ENCODE results near the gene ST6GALNAC6. TPM values are rescaled to one million over a fixed set of nuclear protein-coding genes. Genes with fewer than 3 reads are reported as not detected.

ST6GALNAC6 gene
- total RNA-seq, 1 experiment from 2014 or later = 24.5 TPM

- ChIA-PET RAD21 (ENCODE audit: low non-redundant PET in 1 of 2, low total read pairs in 2 of 2, uncharacterized antibody in 2 of 2, unreplicated experiment in 2 of 2) (interaction anchor here in 1 of 2 experiments (0.9 kb wide), 1 partner anchor 54 kb away, joined by 5 read pairs; no protein-coding TSS in a partner anchor), CTCF (interaction anchor here (0.9 kb wide), 1 partner anchor 133 kb away, joined by 3 read pairs; the partner anchor contains the start of gene TOR2A), POLR2A (no interaction called here)
- no peaks in the 10 kb centered on the region for H3K9me2 ChIP-seq (ENCODE audit: insufficient read depth)
- no peaks in the 10 kb centered on the region for H4K20me1 ChIP-seq (ENCODE audit: insufficient read depth)
- no peak overlapping the region for H3K4me2 ChIP-seq (ENCODE audit: low read length)
- no peaks in the 10 kb centered on the region for H3K27me3 ChIP-seq (ENCODE audit: insufficient read depth, low read length)
- no peak for ATAC-seq
- no peak overlapping the region for H2AFZ ChIP-seq (ENCODE audit: low read depth, low read length, poor library complexity, severe bottlenecking)
- no peak overlapping the region for H3K27ac ChIP-seq (ENCODE audit: low read depth, low read length)
- H3K79me2 ChIP-seq (ENCODE audit: insufficient read depth, low read length) = no peaks in the 10 kb centered on the region
- intact Hi-C loops (cut with micrococcal nuclease) = no loop called here
- no peaks in the 10 kb centered on the region for H3K36me3 ChIP-seq (ENCODE audit: control insufficient read depth in 1 of 2, insufficient read depth in 2 of 2, low read length in 2 of 2)
- H3K9me3 ChIP-seq (ENCODE audit: control insufficient read depth in 1 of 2, insufficient read depth in 1 of 2, low read depth in 1 of 2, low read length in 2 of 2) = no peaks in the 10 kb centered on the region
- no peak for DNase-seq (ENCODE audit: low read depth, low spot score)
- TF ChIP-seq EGR1 (IDR thresholded peaks at IDR 0.05; ENCODE audit: low read depth) (no peak), SP1 (IDR thresholded peaks at IDR 0.05; ENCODE audit: low read depth) (no peak), FOSL1 (IDR thresholded peaks at IDR 0.05; ENCODE audit: low read depth) (no peak), ZNF274 (IDR thresholded peaks at IDR 0.05; ENCODE audit: low read depth, low read length) (no peak), JUND (IDR thresholded peaks at IDR 0.05) (no peak), ATF3 (IDR thresholded peaks at IDR 0.05) (no peak), ZFX (IDR thresholded peaks at IDR 0.05) (no peak), CBX3 (IDR thresholded peaks at IDR 0.05; ENCODE audit: low read depth) (no peak), ZBTB33 (IDR thresholded peaks at IDR 0.05; ENCODE audit: extremely low read depth, insufficient replicate concordance, low read length) (no peak), ELF1 (IDR thresholded peaks at IDR 0.05; ENCODE audit: borderline replicate concordance, low read depth) (no peak), CTCF (IDR thresholded peaks at IDR 0.05 in 2 of 3, conservative IDR thresholded peaks at IDR 0.05 in 1 of 3; ENCODE audit: borderline replicate concordance in 1 of 3, insufficient read depth in 1 of 3, low read depth in 2 of 3, low read length in 2 of 3) (no peak), EZH2 (IDR thresholded peaks at IDR 0.05) (no peak), EZH2phosphoT487 (IDR thresholded peaks at IDR 0.05; ENCODE audit: borderline replicate concordance) (no peak), REST (IDR thresholded peaks at IDR 0.05; ENCODE audit: low read depth) (no peak), YY1 (IDR thresholded peaks at IDR 0.05; ENCODE audit: extremely low read depth, insufficient replicate concordance, low read depth, low read length) (no peak), TCF7L2 (IDR thresholded peaks at IDR 0.05; ENCODE audit: borderline replicate concordance, extremely low read depth, insufficient read depth, insufficient read length) (no peak), CEBPB (IDR thresholded peaks at IDR 0.05; ENCODE audit: low read depth) (no peak), POLR2A (IDR thresholded peaks at IDR 0.05; ENCODE audit: borderline replicate concordance, extremely low read depth, insufficient read depth, insufficient read length) (no peak), SIN3A (IDR thresholded peaks at IDR 0.05; ENCODE audit: low read depth) (no peak)
- BruUV-seq (replicated peaks) = no TSS peak
- no peak overlapping the region for H3K9ac ChIP-seq (ENCODE audit: low read length)
- no peak overlapping the region for H3K4me3 ChIP-seq (replicated peaks in 1 of 2; ENCODE audit: low read depth in 1 of 2, low read length in 2 of 2)
- peaks cover 3 to 10% of the 10 kb centered on the region in 2 experiments; a peak in 3 of 4 replicates for H3K4me1 ChIP-seq (ENCODE audit: control insufficient read depth in 1 of 2, insufficient read depth in 2 of 2, low read length in 2 of 2)
These were observed 31.8 kb downstream of the ST6GALNAC6 start for GRCh38 chr9:127867356-127868277.
